ENCODE data around the gene P2RX4. TPM values are rescaled to one million over a fixed set of nuclear protein-coding genes. Genes with fewer than 3 reads are reported as not detected.

The P2RX4 gene
- total RNA-seq, 1 experiment from 2014 or later = 8.1 TPM

DNA sequence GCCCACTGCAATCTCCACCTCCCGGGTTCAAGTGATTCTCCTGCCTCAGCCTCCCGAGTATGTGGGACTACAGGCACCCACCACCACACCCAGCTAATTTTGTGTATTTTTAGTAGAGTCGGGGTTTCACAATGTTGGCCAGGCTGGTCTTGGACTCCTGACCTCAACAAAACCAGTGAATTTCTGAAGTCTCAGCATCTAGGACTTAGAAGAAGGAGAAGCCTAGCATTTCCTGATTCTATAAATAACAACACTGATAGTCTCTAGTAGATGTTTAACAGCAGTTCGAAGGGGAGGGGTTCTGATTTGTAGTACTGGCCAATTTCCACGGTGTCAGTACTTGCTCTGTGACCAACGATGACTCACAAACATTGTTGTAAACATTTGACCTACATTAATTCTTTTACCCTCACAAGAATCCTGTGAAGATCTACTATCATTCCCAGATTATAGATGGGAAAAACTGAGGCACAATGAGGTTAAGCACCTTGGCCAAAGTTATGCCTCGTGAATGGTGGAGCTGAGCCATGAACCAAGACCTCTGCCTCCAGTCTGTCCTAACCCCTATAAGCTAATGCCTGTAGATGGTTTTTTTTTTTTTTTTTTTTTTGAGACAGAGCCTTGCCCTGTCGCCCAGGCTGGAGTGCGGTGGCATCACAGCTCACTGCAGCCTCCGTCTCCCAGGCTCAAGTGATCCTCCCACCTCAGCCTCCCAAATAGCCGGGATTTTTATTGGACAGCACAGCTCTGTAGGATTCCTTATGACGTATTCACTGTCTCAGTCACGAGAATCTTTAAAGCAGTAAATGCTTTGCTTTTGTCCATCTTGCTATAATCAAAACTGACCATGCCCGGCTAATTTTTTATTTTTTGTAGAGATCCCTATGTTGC is 5.2 kb downstream of the P2RX4 start:
- Mint-ChIP-seq H3K27me3 (ENCODE audit: low read depth) (peaks cover 3% of the 10 kb centered on the region; the same call in 1 of the 2 replicates), H3K9me3 (no peaks in the 10 kb centered on the region), H3K4me1 (peaks cover 7% of the 10 kb centered on the region in 2 experiments), H3K27ac (no peak overlapping the region), H3K36me3 (ENCODE audit: insufficient read depth in 1 of 3, low read depth in 3 of 3) (peaks cover 0 to 2% (median 0%) of the 10 kb centered on the region in 3 experiments; a peak in 1 of 7 replicates), H3K4me3 (no peak overlapping the region)
- Histone ChIP-seq H3K4me2 (ENCODE audit: insufficient read depth, insufficient read length, low read length) (no peak overlapping the region), H3K79me1 (ENCODE audit: insufficient read depth, low read depth, low read length, poor library complexity, severe bottlenecking) (no peaks in the 10 kb centered on the region), H3K23me2 (ENCODE audit: insufficient read length, low read depth, low read length, poor library complexity, severe bottlenecking) (no peaks in the 10 kb centered on the region), H4K91ac (ENCODE audit: insufficient read length, low read depth, low read length) (no peak overlapping the region), H3K56ac (ENCODE audit: insufficient read length, low read depth, low read length) (no peak overlapping the region), H2BK15ac (ENCODE audit: low read depth, low read length) (no peak overlapping the region), H2BK5ac (ENCODE audit: insufficient read length, low read length) (no peak overlapping the region), H4K20me1 (ENCODE audit: control insufficient read depth, insufficient read depth, insufficient read length) (no peaks in the 10 kb centered on the region), H3K27ac (ENCODE audit: insufficient read length, low read depth, low read length) (no peak overlapping the region), H3K27me3 (ENCODE audit: insufficient read depth, low read length) (no peaks in the 10 kb centered on the region), H3K14ac (ENCODE audit: insufficient read depth, low read length) (no peak overlapping the region), H3K4me1 (ENCODE audit: insufficient read depth, low read length) (no peaks in the 10 kb centered on the region), H3K9ac (ENCODE audit: extremely low read depth, insufficient read length, low read length) (no peak overlapping the region), H3K79me2 (ENCODE audit: insufficient read depth, low read length) (no peaks in the 10 kb centered on the region), H2AK5ac (ENCODE audit: insufficient read length, low read length) (no peak overlapping the region), H2AFZ (ENCODE audit: low read length) (no peak overlapping the region), H3K23ac (ENCODE audit: insufficient read length, low read depth, low read length) (no peak overlapping the region), H3K4ac (ENCODE audit: low read depth, low read length) (no peak overlapping the region), H4K8ac (replicated peaks; ENCODE audit: insufficient read length, low read depth, low read length) (no peak overlapping the region), H4K5ac (ENCODE audit: insufficient read length, low read depth, low read length) (no peak overlapping the region), H2BK20ac (ENCODE audit: low read depth, low read length, poor library complexity, severe bottlenecking) (no peak overlapping the region), H2BK120ac (ENCODE audit: low read depth, low read length, poor library complexity, severe bottlenecking) (no peak overlapping the region), H2BK12ac (ENCODE audit: insufficient read length, low read depth, low read length) (no peak overlapping the region), H3K9me3 (ENCODE audit: control insufficient read depth, low read depth, low read length) (no peaks in the 10 kb centered on the region), H3T11ph (ENCODE audit: low read length) (no peak overlapping the region), H3K18ac (ENCODE audit: insufficient read length, low read depth, low read length) (no peak overlapping the region)
- TF ChIP-seq, protein P1, sequence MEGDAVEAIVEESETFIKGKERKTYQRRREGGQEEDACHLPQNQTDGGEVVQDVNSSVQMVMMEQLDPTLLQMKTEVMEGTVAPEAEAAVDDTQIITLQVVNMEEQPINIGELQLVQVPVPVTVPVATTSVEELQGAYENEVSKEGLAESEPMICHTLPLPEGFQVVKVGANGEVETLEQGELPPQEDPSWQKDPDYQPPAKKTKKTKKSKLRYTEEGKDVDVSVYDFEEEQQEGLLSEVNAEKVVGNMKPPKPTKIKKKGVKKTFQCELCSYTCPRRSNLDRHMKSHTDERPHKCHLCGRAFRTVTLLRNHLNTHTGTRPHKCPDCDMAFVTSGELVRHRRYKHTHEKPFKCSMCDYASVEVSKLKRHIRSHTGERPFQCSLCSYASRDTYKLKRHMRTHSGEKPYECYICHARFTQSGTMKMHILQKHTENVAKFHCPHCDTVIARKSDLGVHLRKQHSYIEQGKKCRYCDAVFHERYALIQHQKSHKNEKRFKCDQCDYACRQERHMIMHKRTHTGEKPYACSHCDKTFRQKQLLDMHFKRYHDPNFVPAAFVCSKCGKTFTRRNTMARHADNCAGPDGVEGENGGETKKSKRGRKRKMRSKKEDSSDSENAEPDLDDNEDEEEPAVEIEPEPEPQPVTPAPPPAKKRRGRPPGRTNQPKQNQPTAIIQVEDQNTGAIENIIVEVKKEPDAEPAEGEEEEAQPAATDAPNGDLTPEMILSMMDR (conservative IDR thresholded peaks at IDR 0.05) = no peak
- no CpG with 5 or more reads among the region's 14 CpGs for WGBS (ENCODE audit: extremely low coverage, insufficient read length, low lambda C conversion rate)
- DNase-seq = no peak

Measured in H9 (cell line).